ENCODE measurements around the gene FAM161A.
"Not testable (repeated sequence)": the region's sequence is repeated elsewhere in the genome, so short reads cannot be mapped to it uniquely, and the experiment has no call there.

Gene FAM161A

DNA sequence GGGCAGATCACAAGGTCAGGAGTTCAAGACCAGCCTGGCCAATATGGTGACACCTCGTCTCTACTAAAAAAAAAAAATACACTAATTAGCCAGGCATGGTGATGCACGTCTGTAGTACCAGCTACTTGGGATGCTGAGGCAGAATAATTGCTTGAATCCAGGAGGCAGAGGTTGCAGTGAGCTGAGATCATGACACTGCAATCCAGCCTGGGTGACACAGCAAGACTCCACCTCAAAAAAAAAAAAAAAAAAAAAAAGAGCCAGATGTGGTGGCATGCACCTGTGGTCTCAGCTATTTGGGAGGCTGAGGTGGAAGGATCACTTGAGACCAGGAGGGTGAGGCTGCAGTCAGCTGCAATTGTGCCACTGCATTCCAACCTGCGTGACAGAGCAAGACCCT, 40.5 kb downstream of the FAM161A start:
- DNase-seq, H3K4me3 Mint-ChIP-seq, H3K36me3 Mint-ChIP-seq, H3K9me3 Mint-ChIP-seq, H3K27ac Mint-ChIP-seq, H3K4me1 Mint-ChIP-seq: not testable (repeated sequence)
- peaks cover 25% of the 10 kb centered on the region for H3K27me3 Mint-ChIP-seq
- CTCF ChIA-PET = interaction anchor here (0.6 kb wide), 1 partner anchor 161 kb away, joined by 3 read pairs; no protein-coding TSS in a partner anchor

DNA sequence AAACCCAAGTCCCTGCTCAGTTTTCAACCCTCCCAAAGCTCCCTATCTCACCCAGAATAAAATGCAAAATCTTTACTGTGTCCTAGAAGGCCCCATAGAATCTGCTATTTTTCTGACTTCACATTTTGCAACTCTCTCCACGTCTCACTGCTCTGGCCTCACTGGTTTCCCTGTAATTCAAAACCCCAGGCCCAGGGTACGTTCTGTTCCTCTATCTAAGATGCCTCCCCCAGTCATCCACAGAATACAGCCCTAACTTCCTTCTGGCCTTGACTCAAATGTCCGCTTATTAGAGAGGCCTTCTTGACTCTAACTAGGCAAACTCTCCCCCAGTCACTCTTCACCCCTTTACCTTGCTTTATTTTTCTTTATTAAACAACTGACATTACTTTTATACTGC, 42.0 kb downstream of the FAM161A start:
- Mint-ChIP-seq H3K9me3 (no peaks in the 10 kb centered on the region), H3K36me3 (no peaks in the 10 kb centered on the region), H3K4me3 (no peak overlapping the region), H3K4me1 (no peaks in the 10 kb centered on the region), H3K27me3 (peaks cover 24% of the 10 kb centered on the region), H3K27ac (no peak overlapping the region)
- CTCF ChIA-PET = no interaction called here
- DNase-seq = no peak

GRCh38 chr2:61810203-61810602, 43.7 kb downstream of the FAM161A start:
- H3K4me1 Mint-ChIP-seq, DNase-seq, H3K36me3 Mint-ChIP-seq, H3K4me3 Mint-ChIP-seq, H3K27ac Mint-ChIP-seq, H3K9me3 Mint-ChIP-seq, CTCF ChIA-PET: not testable (repeated sequence)
- peaks cover 16% of the 10 kb centered on the region for H3K27me3 Mint-ChIP-seq

DNA sequence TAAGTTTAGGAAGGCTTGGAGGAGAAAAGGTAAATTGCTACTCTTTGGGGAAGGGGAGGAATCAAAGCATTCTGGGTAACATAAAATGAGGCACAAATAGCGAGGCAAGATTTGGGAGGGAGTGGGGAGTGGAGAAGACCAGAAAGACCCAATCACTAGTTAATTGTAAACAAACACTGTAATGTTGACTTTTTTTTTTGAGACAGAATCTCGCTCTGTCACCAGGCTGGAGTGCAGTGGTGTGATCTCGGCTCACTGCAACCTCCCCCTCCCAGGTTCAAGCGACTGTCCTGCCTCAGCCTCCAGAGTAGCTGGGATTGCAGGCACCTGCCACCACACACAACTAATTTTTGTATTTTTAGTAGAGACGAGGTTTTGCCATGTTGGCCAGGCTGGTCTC, 45.2 kb downstream of the FAM161A start:
- H3K9me3 Mint-ChIP-seq, DNase-seq, H3K36me3 Mint-ChIP-seq, H3K27ac Mint-ChIP-seq, H3K4me1 Mint-ChIP-seq, H3K4me3 Mint-ChIP-seq, CTCF ChIA-PET: not testable (repeated sequence)
- peaks cover 18% of the 10 kb centered on the region for H3K27me3 Mint-ChIP-seq

DNA sequence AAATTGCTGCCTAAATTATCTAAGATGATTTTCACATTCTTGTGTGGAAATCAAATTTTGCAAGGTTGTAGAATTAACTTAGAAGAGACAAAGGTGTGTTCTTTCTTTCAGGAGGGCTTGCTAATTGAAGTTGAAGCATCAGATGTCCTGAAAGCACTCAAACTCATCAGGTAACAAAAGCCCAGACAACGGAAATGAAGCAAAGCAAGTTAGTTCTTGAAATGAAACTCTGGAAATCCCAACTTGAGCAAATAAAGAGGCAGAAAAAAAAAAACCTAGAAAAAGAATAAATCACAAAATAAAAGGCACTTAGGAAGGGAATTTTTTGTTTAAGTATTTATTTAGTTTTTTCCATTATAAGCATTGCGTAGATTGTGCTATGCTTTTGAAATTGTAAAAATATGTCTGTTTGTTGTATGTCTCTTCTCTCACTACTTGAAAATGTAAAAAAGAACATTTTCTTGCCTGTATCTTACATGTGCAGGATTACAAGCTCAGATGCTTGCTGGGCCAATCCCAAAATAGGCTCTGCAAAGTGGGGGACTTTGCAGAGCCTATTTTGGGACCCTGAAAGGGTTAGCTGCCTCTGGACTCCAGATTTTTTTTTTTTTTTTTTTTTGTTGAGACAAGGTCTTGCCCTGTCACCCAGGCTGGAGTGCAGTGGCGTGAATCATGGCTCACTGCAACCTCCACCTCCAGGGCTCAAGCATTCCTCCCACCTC, 46.7 kb downstream of the FAM161A start:
- H3K9me3 Mint-ChIP-seq = no peaks in the 10 kb centered on the region
- DNase-seq = no peak
- no peaks in the 10 kb centered on the region for H3K36me3 Mint-ChIP-seq
- H3K27ac Mint-ChIP-seq = no peak overlapping the region
- H3K4me1 Mint-ChIP-seq = peaks cover 2% of the 10 kb centered on the region
- peaks cover 18% of the 10 kb centered on the region for H3K27me3 Mint-ChIP-seq
- CTCF ChIA-PET = interaction anchor here (1.5 kb wide), 1 partner anchor 14 kb away, joined by 4 read pairs; no protein-coding TSS in a partner anchor
- H3K4me3 Mint-ChIP-seq = no peak overlapping the region

- no peaks in the 10 kb centered on the region for H3K36me3 Mint-ChIP-seq
- DNase-seq = no peak
- peaks cover 2% of the 10 kb centered on the region for H3K4me1 Mint-ChIP-seq
- peaks cover 21% of the 10 kb centered on the region for H3K27me3 Mint-ChIP-seq
- H3K27ac Mint-ChIP-seq = no peak overlapping the region
- H3K9me3 Mint-ChIP-seq = no peaks in the 10 kb centered on the region
- H3K4me3 Mint-ChIP-seq = no peak overlapping the region
- CTCF ChIA-PET = no interaction called here
Observed at GRCh38 chr2:61802548-61802947, 51.3 kb downstream of the FAM161A start.

- no peaks in the 10 kb centered on the region for H3K4me1 Mint-ChIP-seq
- H3K27ac Mint-ChIP-seq = no peak overlapping the region
- CTCF ChIA-PET = no interaction called here
- H3K36me3 Mint-ChIP-seq = no peaks in the 10 kb centered on the region
- no peak for DNase-seq
- peaks cover 16% of the 10 kb centered on the region for H3K27me3 Mint-ChIP-seq
- H3K9me3 Mint-ChIP-seq = no peaks in the 10 kb centered on the region
- H3K4me3 Mint-ChIP-seq = no peak overlapping the region
Observed at GRCh38 chr2:61799099-61799498, 54.8 kb downstream of the FAM161A start.

- H3K4me3 Mint-ChIP-seq, H3K36me3 Mint-ChIP-seq, DNase-seq, H3K4me1 Mint-ChIP-seq, CTCF ChIA-PET, H3K27ac Mint-ChIP-seq, H3K9me3 Mint-ChIP-seq: not testable (repeated sequence)
- peaks cover 24% of the 10 kb centered on the region for H3K27me3 Mint-ChIP-seq
Observed at GRCh38 chr2:61797446-61797845, 56.4 kb downstream of the FAM161A start.

DNA sequence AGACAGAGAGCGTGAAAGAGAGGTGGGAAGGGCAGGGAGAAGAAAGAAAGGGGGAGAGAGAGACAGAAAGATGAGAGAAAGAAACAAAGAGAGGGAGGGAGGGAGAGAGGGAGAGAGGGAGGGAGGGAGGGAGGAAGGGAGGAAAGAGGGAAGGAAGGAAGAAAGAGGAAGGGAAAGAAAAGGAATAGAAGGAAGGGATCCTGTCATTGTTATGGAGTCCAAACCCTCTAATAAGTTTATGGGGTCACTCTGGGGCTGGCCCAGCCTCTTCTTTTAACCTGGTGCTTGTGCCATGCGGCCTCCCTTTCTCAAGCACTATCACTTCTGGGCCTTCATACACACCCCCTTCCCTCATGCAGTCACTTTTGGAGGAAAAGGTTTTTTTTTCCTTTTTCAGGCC, 58.5 kb downstream of the FAM161A start:
- Mint-ChIP-seq H3K27me3 (peaks cover 31% of the 10 kb centered on the region), H3K4me3 (no peak overlapping the region), H3K36me3 (no peaks in the 10 kb centered on the region), H3K27ac (no peak overlapping the region), H3K9me3 (no peaks in the 10 kb centered on the region), H3K4me1 (peaks cover 7% of the 10 kb centered on the region)
- CTCF ChIA-PET = no interaction called here
- DNase-seq = no peak

DNA sequence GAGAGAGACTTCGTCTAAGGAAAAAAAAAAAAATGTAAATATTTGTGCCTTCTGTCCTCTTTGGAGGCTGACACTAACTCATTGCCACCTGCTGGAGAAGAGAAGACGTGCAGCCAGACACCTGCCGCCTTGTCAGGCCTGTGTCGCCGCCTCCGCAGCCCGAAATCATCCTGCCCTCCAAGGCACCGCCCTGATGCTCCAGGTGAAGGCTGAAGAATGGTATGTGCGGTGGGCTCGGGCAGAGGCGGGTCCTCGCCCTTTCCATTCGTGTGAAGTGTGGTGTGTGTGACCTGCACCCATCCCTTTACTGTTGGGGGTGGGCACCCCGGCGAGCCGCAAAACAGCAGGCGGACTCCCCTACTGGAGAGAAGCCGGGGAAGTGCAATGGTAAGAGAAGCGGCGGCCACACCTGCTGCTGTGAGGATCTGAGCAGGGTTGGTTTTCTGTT, 60.4 kb downstream of the FAM161A start:
- Mint-ChIP-seq H3K4me3 (no peak overlapping the region), H3K27me3 (peaks cover 32% of the 10 kb centered on the region), H3K4me1 (peaks cover 7% of the 10 kb centered on the region), H3K9me3 (no peaks in the 10 kb centered on the region), H3K36me3 (no peaks in the 10 kb centered on the region), H3K27ac (no peak overlapping the region)
- CTCF ChIA-PET = interaction anchor here (1.1 kb wide), 1 partner anchor 13 kb away, joined by 4 read pairs; no protein-coding TSS in a partner anchor
- peak; percentile 84 for DNase-seq

- no peak for DNase-seq
- no peaks in the 10 kb centered on the region for H3K36me3 Mint-ChIP-seq
- H3K27ac Mint-ChIP-seq = no peak overlapping the region
- peaks cover 31% of the 10 kb centered on the region for H3K27me3 Mint-ChIP-seq
- H3K4me1 Mint-ChIP-seq = peaks cover 7% of the 10 kb centered on the region
- H3K4me3 Mint-ChIP-seq = no peak overlapping the region
- CTCF ChIA-PET = interaction anchor here (1.1 kb wide), 1 partner anchor 14 kb away, joined by 4 read pairs; no protein-coding TSS in a partner anchor
- no peaks in the 10 kb centered on the region for H3K9me3 Mint-ChIP-seq
Observed at GRCh38 chr2:61792355-61792890, 61.4 kb downstream of the FAM161A start.

DNA sequence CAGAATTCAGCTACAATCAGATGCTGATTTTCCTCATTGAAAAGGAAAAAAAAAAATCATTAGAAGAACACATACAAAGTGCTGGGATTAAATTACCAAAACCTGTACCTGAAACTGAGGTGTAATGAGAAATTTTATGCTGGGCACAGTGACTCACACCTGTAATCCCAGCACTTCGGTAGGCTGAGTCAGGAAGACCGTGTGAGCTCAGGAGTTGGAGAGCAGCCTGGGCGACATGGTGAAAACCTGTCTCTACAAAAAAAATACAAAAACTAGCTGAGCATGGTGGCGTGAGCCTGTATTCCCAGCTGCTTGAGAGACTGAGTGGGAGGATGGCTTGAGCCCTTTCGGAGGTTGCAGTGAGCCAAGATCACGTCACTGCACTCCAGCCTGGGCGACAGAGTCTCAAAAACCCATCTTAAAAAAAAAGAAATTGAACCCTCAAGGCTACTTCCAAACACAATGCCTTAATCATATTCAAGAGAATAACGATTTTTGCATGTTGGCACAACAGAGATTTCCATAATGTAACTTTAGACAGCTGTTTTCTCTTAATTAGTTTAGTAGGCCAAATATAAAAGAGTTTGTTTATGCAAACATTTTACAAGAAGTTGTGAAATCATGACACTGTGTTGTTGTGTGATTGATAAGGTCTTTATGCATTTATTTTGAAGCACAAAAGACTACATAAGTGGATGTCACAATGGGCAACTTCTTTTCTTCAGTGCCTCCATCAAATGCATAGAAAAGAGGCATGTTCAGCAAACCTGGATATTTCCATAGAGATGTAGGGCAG, 63.9 kb downstream of the FAM161A start:
- no peak overlapping the region for H3K4me3 Mint-ChIP-seq
- no peak overlapping the region for H3K27ac Mint-ChIP-seq
- CTCF ChIA-PET = interaction anchor here (1.3 kb wide), 1 partner anchor 25 kb away, joined by 3 read pairs; no protein-coding TSS in a partner anchor
- H3K36me3 Mint-ChIP-seq = no peaks in the 10 kb centered on the region
- DNase-seq = no peak
- peaks cover 7% of the 10 kb centered on the region for H3K4me1 Mint-ChIP-seq
- H3K27me3 Mint-ChIP-seq = peaks cover 27% of the 10 kb centered on the region
- no peaks in the 10 kb centered on the region for H3K9me3 Mint-ChIP-seq

GRCh38 chr2:61787941-61788563, 65.8 kb downstream of the FAM161A start:
- no peak overlapping the region for H3K27ac Mint-ChIP-seq
- DNase-seq = no peak
- H3K4me1 Mint-ChIP-seq = no peaks in the 10 kb centered on the region
- H3K27me3 Mint-ChIP-seq = peaks cover 17% of the 10 kb centered on the region
- H3K36me3 Mint-ChIP-seq = no peaks in the 10 kb centered on the region
- no peak overlapping the region for H3K4me3 Mint-ChIP-seq
- CTCF ChIA-PET = no interaction called here
- no peaks in the 10 kb centered on the region for H3K9me3 Mint-ChIP-seq

- H3K9me3 Mint-ChIP-seq = no peaks in the 10 kb centered on the region
- CTCF ChIA-PET = no interaction called here
Observed at GRCh38 chr2:61786876-61787275, 67.0 kb downstream of the FAM161A start.

More at GRCh38 chr2:61786876-61787275, 67.0 kb downstream of the FAM161A start:
- Mint-ChIP-seq H3K27me3 (peaks cover 11% of the 10 kb centered on the region), H3K27ac (no peak overlapping the region), H3K4me1 (no peaks in the 10 kb centered on the region), H3K36me3 (no peaks in the 10 kb centered on the region), H3K4me3 (no peak overlapping the region)
- DNase-seq = no peak
